HEK293 (cell line): ENCODE data around the gene TWF2.

ENCODE experiments used
- CTCF ChIA-PET: fragments of 350-600 bp; formaldehyde crosslinking; extraction: SDS; loops from one replicate; lab custom pipeline; 2021; ENCODE audit warnings: antibody characterized with exemption; lab: Yijun Ruan, JAX
- POLR2A ChIA-PET: fragments of 300-600 bp; formaldehyde crosslinking; extraction: SDS; loops from one replicate; lab custom pipeline; 2020; ENCODE audit warnings: antibody characterized with exemption, inconsistent platforms; lab: Yijun Ruan, JAX
- H3K27ac ChIP-seq: fragments of 200-500 bp; sonication (Bioruptor generic); 2 replicates; pipeline ENCODE4 v1.5.1; 2014; ENCODE audit warnings: low read depth, low read length, control low read depth, inconsistent platforms; ENCODE audit errors: extremely low read depth
- H3K36me3 ChIP-seq, 2 experiments: fragments of 200-500 bp in 1 of 2; sonication (Bioruptor generic) in 1 of 2; 1 replicate in 1 of 2; 2 replicates in 1 of 2; pipeline ENCODE4 v1.5.1; 2014 to 2017; ENCODE audit warnings: inconsistent platforms in 2 of 2, low read length in 2 of 2; ENCODE audit not compliant: control insufficient read depth in 2 of 2, insufficient read depth in 1 of 2
- H3K4me1 ChIP-seq: fragments of 200-500 bp; sonication (Bioruptor generic); 2 replicates; pipeline ENCODE4 v1.5.1; 2014; ENCODE audit warnings: mild to moderate bottlenecking, low read length, inconsistent platforms; ENCODE audit not compliant: control insufficient read depth, insufficient read depth
- H3K4me3 ChIP-seq: 2 replicates; pipeline ENCODE4 v1.5.1; 2011; ENCODE audit warnings: low read depth, mild to moderate bottlenecking, control low read depth, low read length, moderate library complexity
- H3K9me3 ChIP-seq: fragments of 200-500 bp; sonication (Bioruptor generic); 2 replicates; pipeline ENCODE4 v1.5.1; 2014; ENCODE audit warnings: low read depth, low read length, inconsistent platforms; ENCODE audit not compliant: control insufficient read depth, insufficient read depth
- BCL11B ChIP-seq: fragments of 450-650 bp; formaldehyde crosslinking; IDR thresholded peaks from 2 replicates; pipeline ENCODE4 v1.5.1; 2016; ENCODE audit warnings: low read depth, missing biosample characterization, missing genetic modification characterization
- KLF7 ChIP-seq: fragments of 450-650 bp; formaldehyde crosslinking; IDR thresholded peaks from 2 replicates; pipeline ENCODE4 v1.5.1; 2016; ENCODE audit warnings: missing biosample characterization, missing genetic modification characterization, borderline replicate concordance
- KLF8 ChIP-seq: fragments of 450-650 bp; formaldehyde crosslinking; IDR thresholded peaks from 2 replicates; pipeline ENCODE4 v1.5.1; 2016; ENCODE audit warnings: missing biosample characterization, missing genetic modification characterization
- OSR2 ChIP-seq: fragments of 450-650 bp; formaldehyde crosslinking; IDR thresholded peaks from 2 replicates; pipeline ENCODE4 v1.5.1; 2016; ENCODE audit warnings: missing biosample characterization, missing genetic modification characterization
- RBAK ChIP-seq: fragments of 450-650 bp; formaldehyde crosslinking; IDR thresholded peaks from 2 replicates; pipeline ENCODE4 v1.5.1; 2016; ENCODE audit warnings: missing biosample characterization, missing genetic modification characterization
- REST ChIP-seq: fragments of 450-650 bp; formaldehyde crosslinking; IDR thresholded peaks from 2 replicates; pipeline ENCODE4 v1.5.1; 2016; ENCODE audit warnings: missing biosample characterization, missing genetic modification characterization
- SETDB1 ChIP-seq: IDR thresholded peaks from one replicate; pipeline ENCODE4 v1.6.1; 2017; ENCODE audit warnings: mild to moderate bottlenecking, low read length, moderate library complexity, mixed read lengths; ENCODE audit not compliant: insufficient read length
- ZBTB10 ChIP-seq: fragments of 450-650 bp; formaldehyde crosslinking; IDR thresholded peaks from 2 replicates; pipeline ENCODE4 v1.5.1; 2016; ENCODE audit warnings: missing biosample characterization, missing genetic modification characterization
- ZEB2 ChIP-seq: fragments of 450-650 bp; formaldehyde crosslinking; IDR thresholded peaks from 2 replicates; pipeline ENCODE4 v1.5.1; 2016; ENCODE audit warnings: missing biosample characterization, missing genetic modification characterization
- ZNF114 ChIP-seq: fragments of 450-650 bp; formaldehyde crosslinking; IDR thresholded peaks from 2 replicates; pipeline ENCODE4 v1.5.0; 2017; ENCODE audit warnings: missing biosample characterization, missing genetic modification characterization
- ZNF175 ChIP-seq: fragments of 450-650 bp; formaldehyde crosslinking; IDR thresholded peaks from 2 replicates; pipeline ENCODE4 v1.5.1; 2016; ENCODE audit warnings: missing biosample characterization, missing genetic modification characterization
- ZNF202 ChIP-seq: fragments of 450-650 bp; formaldehyde crosslinking; IDR thresholded peaks from 2 replicates; pipeline ENCODE4 v1.5.1; 2016; ENCODE audit warnings: missing biosample characterization, missing genetic modification characterization, borderline replicate concordance
- ZNF211 ChIP-seq: fragments of 450-650 bp; formaldehyde crosslinking; IDR thresholded peaks from 2 replicates; pipeline ENCODE4 v1.5.1; 2016; ENCODE audit warnings: low read depth, missing biosample characterization, missing genetic modification characterization
- ZNF302 ChIP-seq: fragments of 450-650 bp; formaldehyde crosslinking; IDR thresholded peaks from 2 replicates; pipeline ENCODE4 v1.5.1; 2016; ENCODE audit warnings: missing biosample characterization, missing genetic modification characterization, low read depth
- ZNF48 ChIP-seq: fragments of 450-650 bp; formaldehyde crosslinking; IDR thresholded peaks from 2 replicates; pipeline ENCODE4 v1.5.1; 2016; ENCODE audit warnings: missing biosample characterization, missing genetic modification characterization
- ZNF529 ChIP-seq: fragments of 450-650 bp; formaldehyde crosslinking; IDR thresholded peaks from 2 replicates; pipeline ENCODE4 v1.5.1; 2017; ENCODE audit warnings: missing genetic modification characterization, missing biosample characterization; ENCODE audit not compliant: insufficient replicate concordance
- ZNF692 ChIP-seq: fragments of 450-650 bp; formaldehyde crosslinking; IDR thresholded peaks from 2 replicates; pipeline ENCODE4 v1.5.1; 2016; ENCODE audit warnings: missing biosample characterization, missing genetic modification characterization
- ZNF747 ChIP-seq: fragments of 450-650 bp; formaldehyde crosslinking; IDR thresholded peaks from 2 replicates; pipeline ENCODE4 v1.5.1; 2016; ENCODE audit warnings: missing biosample characterization, missing genetic modification characterization
- ZSCAN18 ChIP-seq: fragments of 450-650 bp; formaldehyde crosslinking; IDR thresholded peaks from 2 replicates; pipeline ENCODE4 v1.5.1; 2016; ENCODE audit warnings: missing biosample characterization, missing genetic modification characterization

TWF2 gene

GRCh38 chr3:52227117-52227516 lies 11.8 kb downstream of the TWF2 start:
- CTCF ChIA-PET, result interaction anchor here (0.5 to 0.7 kb wide), 3 partner anchors 15 to 466 kb away, joined by 3 read pairs; no protein-coding TSS in a partner anchor
- no peak overlapping the region for H3K4me3 ChIP-seq

More at GRCh38 chr3:52227117-52227516, 11.8 kb downstream of the TWF2 start:
- POLR2A ChIA-PET, result interaction anchor here (0.6 kb wide), 1 partner anchor 14 kb away, joined by 3 read pairs; no protein-coding TSS in a partner anchor
- H3K4me1 ChIP-seq, result no peaks in the 10 kb centered on the region
- no peak overlapping the region for H3K27ac ChIP-seq
- no peaks in the 10 kb centered on the region for H3K9me3 ChIP-seq
- TF ChIP-seq ZNF48, result no peak
- no peak for TF ChIP-seq ZNF529 (tag by site-specific recombination)
- TF ChIP-seq ZNF202 (tag by site-specific recombination), result no peak
- no peak for TF ChIP-seq ZNF114 (tag by site-specific recombination)
- no peak for TF ChIP-seq ZNF175 (tag by site-specific recombination)
- TF ChIP-seq RBAK (tag by site-specific recombination), result no peak
- TF ChIP-seq ZNF747 (tag by site-specific recombination), result no peak
- no peak for TF ChIP-seq ZNF302 (tag by site-specific recombination)
- no peak for TF ChIP-seq KLF8 (tag by site-specific recombination)
- no peak for TF ChIP-seq ZSCAN18 (tag by site-specific recombination)
- no peak for TF ChIP-seq ZNF692 (tag by site-specific recombination)
- TF ChIP-seq OSR2 (tag by site-specific recombination), result no peak
- no peak for TF ChIP-seq BCL11B (tag by site-specific recombination)
- TF ChIP-seq ZEB2 (tag by site-specific recombination), result no peak
- no peak for TF ChIP-seq SETDB1
- TF ChIP-seq ZNF211 (tag by site-specific recombination), result no peak
- TF ChIP-seq ZBTB10 (tag by site-specific recombination), result no peak
- TF ChIP-seq KLF7 (tag by site-specific recombination), result no peak
- no peak for TF ChIP-seq REST (tag by site-specific recombination)
- H3K36me3 ChIP-seq, result peaks cover 0 to 33% of the 10 kb centered on the region in 2 experiments; a peak in 1 of 3 replicates
